ENCODE data around the gene FBLN1. TPM values are rescaled to one million over a fixed set of nuclear protein-coding genes. Genes with fewer than 3 reads are reported as not detected.

The FBLN1 gene
- total and polyA plus RNA-seq, 2 donors (not counting 3 experiments of a cell fraction or from before 2014, with no cell fraction given), result 1.2 to 4.0 TPM

GRCh38 chr22:45484742-45485141, 17.9 kb upstream of the FBLN1 start:
- intact Hi-C loops (cut with micrococcal nuclease) (no loop called here), dilution Hi-C loops (cut with MboI; ENCODE audit: extremely low pct_ligation_motif_present, low sequenced_read_pairs) (no loop called here)
- no peak overlapping the region for H3K4me2 ChIP-seq (ENCODE audit: insufficient read depth, low read length)
- H3K27me3 ChIP-seq (ENCODE audit: control insufficient read depth in 2 of 2, insufficient read depth in 2 of 2, low read length in 2 of 2), result peaks cover 3 to 4% of the 10 kb centered on the region in 2 experiments
- no peaks in the 10 kb centered on the region for H3K9me1 ChIP-seq (replicated peaks; ENCODE audit: control insufficient read depth, extremely low read depth, insufficient read depth, low read length)
- H3K36me3 ChIP-seq (ENCODE audit: control insufficient read depth in 2 of 2, extremely low read depth in 1 of 2, insufficient read depth in 2 of 2, low read length in 2 of 2), result no peaks in the 10 kb centered on the region
- no peak for DNase-seq (ENCODE audit: low read depth, low spot score)
- no peaks in the 10 kb centered on the region for H3K9me3 ChIP-seq (replicated peaks; ENCODE audit: control insufficient read depth, insufficient read depth, low read length)
- ChIA-PET CTCF (no interaction called here), POLR2A (no interaction called here)
- H2AFZ ChIP-seq (ENCODE audit: low read depth, low read length), result no peak overlapping the region
- TF ChIP-seq POLR2AphosphoS5 (IDR thresholded peaks at IDR 0.05; ENCODE audit: insufficient read depth, low read depth, low read length) (no peak), EZH2 (IDR thresholded peaks at IDR 0.05; ENCODE audit: borderline replicate concordance, low read depth, low read length, severe bottlenecking) (no peak), MAX (IDR thresholded peaks at IDR 0.05; ENCODE audit: insufficient read depth, insufficient read length) (no peak), MYC (IDR thresholded peaks at IDR 0.05; ENCODE audit: low read depth, low read length) (no peak), FOS (IDR thresholded peaks at IDR 0.05; ENCODE audit: borderline replicate concordance, insufficient read depth, low read length) (no peak)
- FAIRE-seq, result no peak
- no peak overlapping the region for H3K27ac ChIP-seq (ENCODE audit: insufficient read depth, low read depth, low read length)
- H4K20me1 ChIP-seq (replicated peaks; ENCODE audit: control insufficient read depth, extremely low read depth, insufficient read depth, low read length), result no peaks in the 10 kb centered on the region
- no peak overlapping the region for H3K9ac ChIP-seq (replicated peaks; ENCODE audit: extremely low read depth, insufficient read depth, low read length)
- no peaks in the 10 kb centered on the region for H3K4me1 ChIP-seq (ENCODE audit: control insufficient read depth, extremely low read depth, insufficient read depth, low read length)
- no peak overlapping the region for H3K4me3 ChIP-seq (replicated peaks in 1 of 3; ENCODE audit: insufficient read depth in 1 of 3, low read depth in 1 of 3, low read length in 3 of 3)
- no peaks in the 10 kb centered on the region for H3K79me2 ChIP-seq (ENCODE audit: control insufficient read depth, insufficient read depth, low read length)
- BruUV-seq (replicated peaks), result no TSS peak

- H3K36me3 ChIP-seq (ENCODE audit: control insufficient read depth in 2 of 2, extremely low read depth in 1 of 2, insufficient read depth in 2 of 2, low read length in 2 of 2), result no peaks in the 10 kb centered on the region
- no peak overlapping the region for H3K4me2 ChIP-seq (ENCODE audit: insufficient read depth, low read length)
- H2AFZ ChIP-seq (ENCODE audit: low read depth, low read length), result no peak overlapping the region
- dilution Hi-C loops (cut with MboI; ENCODE audit: extremely low pct_ligation_motif_present, low sequenced_read_pairs), result no loop called here
- H3K9me1 ChIP-seq (replicated peaks; ENCODE audit: control insufficient read depth, extremely low read depth, insufficient read depth, low read length), result no peaks in the 10 kb centered on the region
- ChIA-PET POLR2A (no interaction called here), CTCF (no interaction called here)
- H3K79me2 ChIP-seq (ENCODE audit: control insufficient read depth, insufficient read depth, low read length), result no peaks in the 10 kb centered on the region
- H3K4me3 ChIP-seq (replicated peaks in 1 of 3; ENCODE audit: insufficient read depth in 1 of 3, low read depth in 1 of 3, low read length in 3 of 3), result no peak overlapping the region
- H3K4me1 ChIP-seq (ENCODE audit: control insufficient read depth, extremely low read depth, insufficient read depth, low read length), result no peaks in the 10 kb centered on the region
- no peaks in the 10 kb centered on the region for H3K9me3 ChIP-seq (replicated peaks; ENCODE audit: control insufficient read depth, insufficient read depth, low read length)
- no peak overlapping the region for H3K27ac ChIP-seq (ENCODE audit: insufficient read depth, low read depth, low read length)
- DNase-seq (ENCODE audit: low read depth, low spot score) (no peak), FAIRE-seq (no peak)
- peaks cover 3 to 4% of the 10 kb centered on the region in 2 experiments for H3K27me3 ChIP-seq (ENCODE audit: control insufficient read depth in 2 of 2, insufficient read depth in 2 of 2, low read length in 2 of 2)
- no peak overlapping the region for H3K9ac ChIP-seq (replicated peaks; ENCODE audit: extremely low read depth, insufficient read depth, low read length)
- H4K20me1 ChIP-seq (replicated peaks; ENCODE audit: control insufficient read depth, extremely low read depth, insufficient read depth, low read length), result no peaks in the 10 kb centered on the region
- BruUV-seq (replicated peaks), result no TSS peak
- intact Hi-C loops (cut with micrococcal nuclease), result no loop called here
- TF ChIP-seq JUN (IDR thresholded peaks at IDR 0.05; ENCODE audit: borderline replicate concordance, insufficient read depth, insufficient read length, low read depth), result no peak
- no peak for TF ChIP-seq FOS (IDR thresholded peaks at IDR 0.05; ENCODE audit: borderline replicate concordance, insufficient read depth, low read length)
- no peak for TF ChIP-seq POLR2A (IDR thresholded peaks at IDR 0.05; ENCODE audit: low read depth, low read length)
- TF ChIP-seq GATA2 (IDR thresholded peaks at IDR 0.05; ENCODE audit: insufficient read depth, insufficient read length, low read depth, low read length), result no peak
- TF ChIP-seq EZH2 (IDR thresholded peaks at IDR 0.05; ENCODE audit: borderline replicate concordance, low read depth, low read length, severe bottlenecking), result no peak
- no peak for TF ChIP-seq CTCF (IDR thresholded peaks at IDR 0.05; ENCODE audit: extremely low read depth in 1 of 2, insufficient read depth in 1 of 2, low read depth in 1 of 2, low read length in 2 of 2)
- TF ChIP-seq MAX (IDR thresholded peaks at IDR 0.05; ENCODE audit: insufficient read depth, insufficient read length), result no peak
- TF ChIP-seq POLR2AphosphoS5 (IDR thresholded peaks at IDR 0.05; ENCODE audit: insufficient read depth, low read depth, low read length), result no peak
- TF ChIP-seq MYC (IDR thresholded peaks at IDR 0.05; ENCODE audit: low read depth, low read length), result no peak
Observed at GRCh38 chr22:45485261-45485660, 17.4 kb upstream of the FBLN1 start.

Data from endothelial cell of umbilical vein (primary cell).